ENCODE data around the gene PTP4A1.
"Not testable (repeated sequence)": the region's sequence is repeated elsewhere in the genome, so short reads cannot be mapped to it uniquely, and the experiment has no call there.

Gene PTP4A1

DNA sequence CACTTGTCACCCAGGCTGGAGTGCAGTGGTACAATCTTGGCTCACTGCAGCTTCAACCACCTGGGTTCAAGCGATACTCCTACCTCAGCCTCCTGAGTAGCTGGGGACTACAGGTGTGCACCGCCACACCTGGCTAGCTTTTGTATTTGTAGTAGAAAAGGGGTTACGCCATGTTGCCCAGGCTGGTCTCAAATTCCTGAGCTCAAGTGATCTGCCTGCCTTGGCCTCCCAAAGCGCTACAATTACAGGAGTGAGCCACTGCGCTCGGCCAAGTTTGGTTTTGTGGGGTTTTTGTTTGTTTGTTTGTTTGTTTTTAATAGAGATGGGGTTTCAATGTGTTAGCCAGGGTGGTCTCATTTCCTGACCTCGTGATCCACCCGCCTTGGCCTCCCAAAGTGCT lies 12.3 kb downstream of the PTP4A1 start:
- DNase-seq: no peak

DNA sequence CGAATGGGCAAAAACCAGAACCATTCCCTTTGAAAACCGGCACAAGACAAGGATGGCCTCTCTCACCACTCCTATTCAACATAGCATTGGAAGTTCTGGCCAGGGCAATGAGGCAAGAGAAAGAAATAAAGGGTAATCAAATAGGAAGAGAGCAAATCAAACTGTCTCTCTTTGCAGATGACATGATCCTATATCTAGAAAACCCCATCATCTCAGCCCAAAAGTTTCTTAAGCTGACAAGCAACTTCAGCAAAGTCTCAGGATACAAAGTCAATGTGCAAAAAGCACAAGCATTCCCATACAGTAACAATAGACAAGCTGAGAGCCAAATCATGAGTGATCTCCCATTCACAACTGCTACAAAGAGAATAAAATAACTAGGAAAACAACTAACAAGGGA lies 13.4 kb downstream of the PTP4A1 start:
- not testable (repeated sequence) for DNase-seq

DNA sequence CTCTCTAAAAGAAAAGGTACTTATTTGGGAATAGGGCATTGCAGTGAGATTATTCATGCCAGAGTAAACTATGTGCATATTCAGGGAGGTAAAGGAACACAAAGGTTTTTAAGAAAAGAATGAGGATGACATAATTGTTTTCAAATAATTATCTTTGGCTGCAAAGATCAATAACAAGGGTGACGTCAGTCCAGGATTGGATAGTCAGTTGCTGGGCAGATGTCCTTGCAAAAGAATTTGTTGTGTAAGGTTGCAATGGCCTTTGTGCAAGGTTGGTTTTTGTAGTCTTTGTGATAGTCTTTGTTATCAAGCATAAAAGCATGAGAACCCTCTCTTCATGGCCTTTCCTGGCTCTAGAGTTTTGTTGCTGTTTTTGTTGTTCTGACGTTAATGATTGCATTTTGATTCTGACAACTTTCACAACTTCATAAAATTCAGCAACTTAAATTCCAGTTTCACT lies 17.7 kb downstream of the PTP4A1 start:
- no peak for DNase-seq

DNA sequence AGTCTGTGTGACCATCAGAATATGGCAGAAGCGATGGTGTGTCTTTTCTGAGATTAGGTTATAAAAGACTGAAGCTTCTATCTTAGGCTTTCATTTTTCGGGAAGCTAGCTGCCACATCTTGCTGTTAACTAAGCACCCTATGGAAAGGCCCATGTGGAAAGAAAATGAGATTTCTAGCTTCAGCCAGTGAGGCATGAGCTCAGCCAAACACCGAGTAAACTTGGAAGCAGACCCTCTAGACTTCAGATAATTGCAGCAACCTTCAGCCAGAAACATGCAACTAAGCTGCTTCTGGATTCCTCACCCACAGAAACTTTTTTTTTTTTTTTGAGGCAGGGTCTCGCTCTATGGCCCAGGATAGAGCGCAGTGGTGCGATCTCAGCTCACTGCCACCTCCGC lies 20.6 kb downstream of the PTP4A1 start:
- DNase-seq: no peak

- peak; percentile 77 for DNase-seq
These were observed 25.1 kb downstream of the PTP4A1 start for GRCh38 chr6:63597141-63598048.

DNA sequence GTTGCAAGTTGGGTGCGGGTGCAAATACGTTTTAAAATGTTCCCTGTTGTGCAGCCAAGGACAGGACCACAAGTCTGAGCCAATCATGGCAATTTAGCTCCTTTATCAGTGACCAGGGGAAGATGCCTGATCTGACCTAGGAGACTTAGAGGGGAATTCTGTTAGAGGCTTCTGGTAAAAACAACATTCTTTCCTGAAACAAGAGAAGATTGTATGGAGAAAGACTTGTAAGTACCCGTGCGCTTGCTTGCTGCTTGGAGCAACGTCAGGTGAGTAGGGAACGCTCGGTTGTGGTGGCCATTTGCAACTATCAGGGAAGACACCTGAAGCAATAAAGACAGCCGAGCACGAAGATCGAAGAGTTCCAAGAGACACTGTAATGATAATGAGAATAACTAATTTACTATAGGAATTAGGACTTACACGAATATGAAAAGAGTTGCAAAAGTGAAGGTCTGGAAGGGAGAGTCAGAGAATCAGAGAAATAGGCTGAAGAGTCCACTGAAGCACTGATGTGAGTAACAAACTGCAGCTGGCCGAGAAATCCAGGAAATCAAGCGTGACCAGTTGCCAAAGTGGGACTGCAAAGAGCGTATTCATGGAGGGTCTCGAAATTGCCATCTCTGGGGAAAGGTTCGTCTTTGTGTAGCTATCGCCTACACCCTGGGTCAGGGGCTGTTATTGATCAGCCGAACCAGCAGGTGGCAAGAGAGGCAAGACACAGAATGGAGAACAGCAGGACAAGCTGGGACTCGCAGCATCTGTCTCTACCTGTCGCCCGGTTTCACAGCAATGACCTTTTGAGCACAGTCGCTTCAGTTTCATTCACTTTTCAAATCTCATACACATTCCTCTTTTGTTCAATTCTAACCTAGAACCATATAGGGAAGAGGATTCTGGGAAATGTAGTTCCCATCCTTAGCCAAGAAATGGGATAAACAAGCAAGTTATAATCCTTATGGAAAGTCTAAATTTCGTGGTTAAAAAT lies 26.1 kb downstream of the PTP4A1 start:
- DNase-seq: peak; percentile 65

GRCh38 chr6:63599243-63599642 lies 27.0 kb downstream of the PTP4A1 start:
- DNase-seq: no peak

GRCh38 chr6:63600136-63600535 lies 27.9 kb downstream of the PTP4A1 start:
- no peak for DNase-seq

DNA sequence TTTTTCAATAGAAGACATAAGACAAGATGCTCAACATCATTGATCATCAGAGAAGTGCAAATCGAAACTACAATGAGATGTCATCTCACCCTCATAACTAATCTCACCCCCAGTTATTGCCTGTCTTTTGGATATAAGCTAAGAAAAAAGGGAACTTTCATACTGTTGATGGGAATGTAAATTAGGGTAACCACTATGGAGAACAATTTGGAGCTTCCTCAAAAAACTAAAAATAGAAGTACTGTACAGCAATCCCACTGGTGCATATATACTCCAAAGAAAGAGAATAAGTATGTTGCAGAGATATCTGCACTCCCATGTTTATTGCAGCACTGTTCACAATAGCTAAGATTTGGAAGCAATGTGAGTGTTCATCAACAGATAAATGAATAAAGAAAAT lies 37.0 kb downstream of the PTP4A1 start:
- no peak for DNase-seq

DNA sequence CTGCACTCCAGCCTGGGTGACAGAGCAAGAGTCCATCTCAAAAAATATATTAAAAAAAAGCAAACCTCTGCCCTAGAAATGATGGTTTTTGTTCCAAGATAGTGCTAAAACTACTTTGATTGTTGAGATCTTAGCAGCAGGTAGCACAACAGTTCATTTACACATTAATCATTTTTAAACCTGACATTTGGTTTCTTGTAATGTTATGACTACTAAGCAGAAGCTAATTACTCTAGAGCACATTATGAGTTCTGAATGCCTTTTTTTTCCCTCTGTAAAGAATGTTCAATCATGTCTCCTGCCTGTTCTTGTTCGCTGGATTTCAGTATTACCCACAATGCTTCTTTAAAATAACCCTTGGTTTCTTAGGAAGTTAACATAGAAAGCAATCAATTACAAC lies 38.7 kb downstream of the PTP4A1 start:
- no peak for DNase-seq

DNA sequence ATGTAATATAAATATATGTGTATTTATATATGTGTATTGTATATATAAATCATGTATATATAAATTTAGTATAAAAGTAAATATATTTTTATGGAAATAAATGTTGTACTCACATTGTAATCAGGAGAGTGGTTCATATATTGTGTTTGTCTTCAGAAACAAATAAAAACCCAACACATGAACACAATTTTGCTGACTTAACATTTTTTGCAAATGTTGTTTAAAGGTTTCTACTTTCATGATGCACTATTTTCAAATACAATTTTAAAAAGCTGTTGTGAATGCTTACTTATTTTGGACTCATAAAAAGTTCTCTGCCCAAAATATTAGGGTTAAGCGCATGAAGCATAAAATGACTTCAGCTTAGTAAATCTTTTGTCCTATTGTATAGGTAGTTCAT lies 39.3 kb downstream of the PTP4A1 start:
- DNase-seq: no peak

DNA sequence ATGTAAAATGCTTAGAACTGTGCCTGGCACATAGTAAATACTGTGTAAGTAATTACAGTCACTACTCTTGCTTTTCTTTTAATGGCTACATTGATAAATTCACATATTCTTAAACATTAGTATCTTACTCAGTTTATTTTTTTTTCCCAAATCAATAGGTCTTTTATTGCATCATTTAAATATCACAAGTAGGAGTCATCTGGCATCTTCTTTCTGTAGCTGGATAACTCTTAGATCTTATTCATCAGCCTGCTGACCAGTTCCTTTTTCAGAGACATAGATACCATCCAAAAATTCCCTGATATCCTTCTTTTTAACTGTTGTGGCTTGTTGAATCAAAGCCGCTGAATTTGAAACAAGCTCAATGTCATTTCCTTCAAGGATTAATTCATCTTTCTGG lies 43.3 kb downstream of the PTP4A1 start:
- no peak for DNase-seq
